Motor neuron (in vitro differentiated cells): ENCODE data around the gene DCN. TPM values are rescaled to one million over a fixed set of nuclear protein-coding genes. Genes with fewer than 3 reads are reported as not detected.
A peak's percentile ranks its signal among the peaks of the same experiment; 100 is the strongest.

Source experiments
- ATAC-seq, 8 experiments: fragments of 200-7000 bp; cut with Tn5 transposase; replicated peaks in 6 of 8; 2 replicates each; pipeline ENCODE4 v1.8.0; 2021; ENCODE audit warnings: mild to moderate bottlenecking in 8 of 8, moderate library complexity in 8 of 8
- H3K27ac ChIP-seq, 2 donors: fragments of 250-450 bp; sonication (Bioruptor Pico); 2 replicates each; pipeline ENCODE4 v1.9.0; 2021; ENCODE audit warnings: antibody characterized with exemption in 2 of 2, mild to moderate bottlenecking in 2 of 2, moderate library complexity in 1 of 2
- H3K4me1 ChIP-seq, 2 donors: fragments of 250-450 bp; sonication (Bioruptor Pico); replicated peaks in 1 of 2; 2 replicates each; pipeline ENCODE4 v1.6.1; 2021; ENCODE audit warnings: antibody characterized with exemption in 2 of 2, mild to moderate bottlenecking in 2 of 2, moderate library complexity in 1 of 2
- H3K4me3 ChIP-seq, 5 donors: fragments of 250-450 bp; sonication (Bioruptor Pico); 2 replicates each; pipeline ENCODE4 v1.9.0; 2021; ENCODE audit warnings: antibody characterized with exemption in 5 of 5, mild to moderate bottlenecking in 5 of 5, moderate library complexity in 4 of 5
- WGBS, 10 experiments: fragments of 450-650 bp; shearing (Covaris generic); methylation state at CpG; one replicate each; pipeline ENCODE4 v1.0.0; 2022; 5-methylcytosine and 5-hydroxymethylcytosine counted together
- in situ Hi-C, 9 experiments: fragments of 400-800 bp; cut with MboI; loops; one replicate each; pipeline ENCODE4 v1.15.0; 2021; ENCODE audit warnings: low sequenced_read_pairs in 9 of 9, low pct_unique_long_range_greater_than_20kb in 2 of 9; ENCODE audit not compliant: unreplicated experiment in 9 of 9
- total RNA-seq, 8 experiments: library from RNA; unstranded; fragments of 300-600 nt; gene quantifications; 2 replicates each; pipeline versions ENCODE4 v1.2.3 to v1.2.4, GENCODE V29; 2022

DCN gene
- total RNA-seq, 8 experiments from 2014 or later = 0.11 to 863 (median 30.7) TPM

DNA sequence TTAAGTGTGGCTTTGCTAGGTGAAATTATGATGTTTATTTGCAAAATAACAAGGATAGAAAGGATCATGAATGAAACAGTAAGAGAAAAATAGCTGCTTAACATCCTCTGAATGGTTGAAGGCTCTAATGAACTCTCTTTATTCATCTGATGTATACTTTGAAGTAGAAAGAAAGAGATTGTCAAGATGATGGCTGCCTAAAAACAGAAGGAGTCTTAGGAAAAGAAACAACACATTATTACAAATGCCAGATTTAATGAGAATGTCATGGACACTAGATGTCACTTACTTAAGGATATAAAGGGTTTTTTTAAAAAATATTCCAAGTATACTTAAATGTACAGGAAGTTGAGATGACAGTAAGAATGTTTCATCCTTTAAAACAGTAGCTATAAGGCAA, 21.6 kb downstream of the DCN start:
- ATAC-seq = no peak
- in situ Hi-C loops = loop anchor here in 1 of 9 experiments (25.0 kb wide), 1 partner anchor 176 kb away; no protein-coding TSS in a partner anchor

DNA sequence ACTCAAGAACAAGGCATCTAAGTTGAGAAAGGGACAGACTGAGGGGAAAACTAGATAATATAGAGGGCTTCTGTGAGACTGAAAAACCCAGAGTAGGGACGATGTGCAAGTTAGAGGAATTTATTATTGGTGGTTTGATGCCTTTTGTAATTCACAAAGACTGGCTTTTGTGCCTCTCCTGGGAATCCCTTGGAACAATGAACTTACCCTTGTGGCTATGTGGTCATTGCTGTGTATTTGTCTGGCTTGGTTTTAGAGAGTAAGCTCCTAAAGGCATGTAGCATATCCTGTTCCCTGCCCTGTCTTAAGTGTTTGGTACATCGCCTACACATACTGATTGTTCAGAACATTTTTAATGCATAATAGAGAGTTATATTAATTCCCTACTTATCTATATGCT, 26.6 kb downstream of the DCN start:
- in situ Hi-C loops = loop anchor here in 1 of 9 experiments (25.0 kb wide), 1 partner anchor 181 kb away; no protein-coding TSS in a partner anchor
- H3K27ac ChIP-seq = no peak overlapping the region
- 51 to 100% (median 75%) methylated on average over 1 to 2 of the region's 2 CpGs; no CpG with 5 or more reads in 4 of the 10 experiments for WGBS, 10 experiments
- no peak overlapping the region for H3K4me3 ChIP-seq
- no peaks in the 10 kb centered on the region for H3K4me1 ChIP-seq
- ATAC-seq = peak in 4 of 8 experiments; percentile 16 to 62 (median 50)

More for the DNA sequence above, 21.6 kb downstream of the DCN start:
- H3K27ac ChIP-seq = no peak overlapping the region
- no peak overlapping the region for H3K4me3 ChIP-seq
- H3K4me1 ChIP-seq = no peaks in the 10 kb centered on the region

DNA sequence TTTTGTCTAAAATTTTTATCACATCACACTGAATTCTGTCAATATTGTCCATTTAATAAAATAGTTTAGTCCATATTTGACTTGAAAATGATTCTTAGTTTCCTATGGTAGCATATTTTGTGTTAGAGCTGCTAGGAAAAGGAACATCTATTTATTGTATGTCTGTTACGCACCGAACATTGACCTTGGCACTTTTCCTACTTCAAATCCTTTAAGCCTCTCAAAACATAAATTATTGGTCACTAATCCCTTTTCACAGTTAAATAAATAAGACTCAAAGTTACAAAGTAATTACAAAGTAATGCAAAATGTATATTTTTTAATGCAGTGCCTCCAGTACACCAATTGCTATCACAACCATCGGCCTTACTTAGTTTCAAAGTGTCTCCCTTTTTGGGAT, 28.5 kb downstream of the DCN start:
- in situ Hi-C loops = loop anchor here in 1 of 9 experiments (25.0 kb wide), 1 partner anchor 183 kb away; no protein-coding TSS in a partner anchor
- Histone ChIP-seq H3K4me1 (no peaks in the 10 kb centered on the region), H3K4me3 (no peak overlapping the region), H3K27ac (no peak overlapping the region)
- 70 to 100% (median 91%) methylated on average over 1 to 3 of the region's 3 CpGs; no CpG with 5 or more reads in 1 of the 10 experiments for WGBS, 10 experiments
- no peak for ATAC-seq

DNA sequence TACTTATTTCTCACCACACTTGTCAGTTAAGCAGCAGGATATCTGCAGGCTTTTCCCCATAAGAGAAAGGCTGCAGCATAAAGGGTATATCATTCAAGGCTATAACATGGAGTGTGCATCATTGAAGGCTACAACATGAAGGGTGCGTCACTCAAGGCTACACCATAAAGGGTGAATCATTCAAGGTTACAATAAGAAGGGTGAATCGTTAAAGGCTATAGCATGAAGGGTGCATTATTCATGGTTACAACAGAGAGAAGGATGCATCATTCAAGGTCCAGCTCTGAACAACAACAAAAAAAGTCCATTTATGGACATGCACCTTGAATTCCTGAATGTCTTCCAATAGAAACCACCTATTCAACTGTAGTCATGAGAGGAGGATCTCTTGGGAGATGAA, 38.6 kb downstream of the DCN start:
- Histone ChIP-seq H3K4me3 (no peak overlapping the region), H3K4me1 (no peaks in the 10 kb centered on the region), H3K27ac (no peak overlapping the region)
- no peak for ATAC-seq
- 0 to 100% (median 80%) methylated on average over 1 to 2 of the region's 2 CpGs; no CpG with 5 or more reads in 2 of the 10 experiments for WGBS, 10 experiments
- in situ Hi-C loops = no loop called here

DNA sequence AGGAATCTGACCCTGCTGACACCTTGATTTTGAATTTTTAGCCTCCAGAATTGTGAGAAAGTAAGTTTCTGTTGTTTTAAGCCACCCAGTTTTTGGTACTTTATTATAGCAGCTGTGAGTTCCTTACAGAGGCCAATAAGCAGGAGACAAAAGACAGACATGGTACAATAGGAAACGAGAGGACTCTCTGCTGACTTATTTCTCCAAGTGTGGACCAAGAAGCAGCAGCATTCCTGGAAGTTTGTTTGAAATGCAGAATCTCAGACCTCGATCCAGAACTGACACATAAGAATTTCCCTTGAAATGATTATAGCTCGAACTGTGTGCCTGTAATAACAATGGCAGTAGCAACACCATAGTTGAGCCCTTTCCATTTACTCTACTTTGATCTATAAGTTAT, 39.4 kb downstream of the DCN start:
- WGBS, 10 experiments = 49 to 87% (median 69%) methylated on average over 2 to 3 of the region's 3 CpGs; no CpG with 5 or more reads in 1 of the 10 experiments
- Histone ChIP-seq H3K4me1 (no peaks in the 10 kb centered on the region), H3K27ac (no peak overlapping the region), H3K4me3 (no peak overlapping the region)
- ATAC-seq = no peak
- in situ Hi-C loops = no loop called here

DNA sequence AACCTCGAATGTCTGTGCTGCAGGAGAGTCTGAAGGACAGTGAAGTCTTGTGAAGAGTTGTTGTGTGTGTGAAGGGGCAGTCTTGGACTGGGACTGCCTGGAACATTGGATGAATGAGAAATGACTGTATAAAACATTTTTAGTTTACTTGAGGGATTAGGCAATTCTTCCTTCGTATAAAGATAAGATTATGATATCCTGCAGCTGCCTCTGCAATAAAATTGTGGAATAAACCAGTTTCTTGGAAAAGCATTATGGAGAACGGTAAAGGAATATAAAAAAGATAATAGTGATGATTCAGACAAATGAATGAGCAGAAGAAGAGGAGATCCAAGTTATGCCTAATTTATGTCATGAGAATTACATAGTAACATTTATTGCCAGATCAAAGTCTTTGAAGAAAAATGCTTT, 40.4 kb downstream of the DCN start:
- in situ Hi-C loops = no loop called here
- ATAC-seq = peak in 1 of 8 experiments; percentile 37
- Histone ChIP-seq H3K4me1 (no peaks in the 10 kb centered on the region), H3K27ac (no peak overlapping the region), H3K4me3 (no peak overlapping the region)
- 17 to 100% (median 87%) methylated on average over 2 to 3 of the region's 3 CpGs for WGBS, 10 experiments

DNA sequence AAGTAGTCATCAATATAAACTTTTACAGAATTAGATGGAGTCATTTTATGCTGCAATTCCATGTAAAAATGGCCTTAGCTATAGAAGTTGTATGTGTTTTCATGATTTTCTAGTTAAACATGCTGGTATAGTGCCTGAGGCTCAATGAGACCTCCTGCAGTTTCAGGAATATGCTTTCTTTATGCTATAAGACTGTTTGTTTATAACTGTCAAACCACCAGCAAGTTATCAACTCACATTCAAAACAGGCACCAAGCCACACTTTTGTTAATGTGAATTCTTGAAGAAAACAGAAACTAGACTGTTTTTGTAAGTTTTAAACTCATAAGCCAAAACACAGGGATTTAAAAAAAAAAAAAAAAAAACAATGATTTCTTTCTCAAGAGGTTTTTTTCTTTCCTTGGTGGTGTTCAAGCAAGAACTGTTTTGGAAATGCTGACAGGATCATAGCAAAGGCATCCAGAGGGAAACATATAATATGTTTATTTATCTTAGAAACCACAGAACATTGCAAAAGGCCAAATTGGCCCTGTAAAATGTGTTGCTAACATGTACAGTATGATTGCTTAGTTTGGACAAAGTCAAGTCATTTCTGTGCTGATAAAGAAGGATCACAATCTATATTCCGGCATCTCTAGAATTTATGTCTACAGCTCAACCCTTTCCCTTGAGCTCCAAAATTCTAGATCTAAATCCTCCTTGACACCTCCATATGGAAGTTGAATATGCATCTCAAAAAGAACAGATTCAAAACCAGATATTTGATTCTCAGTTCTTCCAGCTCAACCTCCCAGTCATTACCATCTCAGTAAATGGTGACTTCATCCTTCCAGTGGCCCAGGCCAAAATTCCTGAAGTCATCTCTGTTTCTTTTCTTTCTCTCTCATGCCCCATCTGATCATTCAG, 42.3 kb downstream of the DCN start:
- H3K4me1 ChIP-seq = no peaks in the 10 kb centered on the region
- ATAC-seq = peak in 2 of 8 experiments; percentile 41 to 43
- no peak overlapping the region for H3K4me3 ChIP-seq
- H3K27ac ChIP-seq = no peak overlapping the region
- 20 to 100% (median 88%) methylated on average over 1 of the region's 1 CpG; no CpG with 5 or more reads in 2 of the 10 experiments for WGBS, 10 experiments
- in situ Hi-C loops = no loop called here

DNA sequence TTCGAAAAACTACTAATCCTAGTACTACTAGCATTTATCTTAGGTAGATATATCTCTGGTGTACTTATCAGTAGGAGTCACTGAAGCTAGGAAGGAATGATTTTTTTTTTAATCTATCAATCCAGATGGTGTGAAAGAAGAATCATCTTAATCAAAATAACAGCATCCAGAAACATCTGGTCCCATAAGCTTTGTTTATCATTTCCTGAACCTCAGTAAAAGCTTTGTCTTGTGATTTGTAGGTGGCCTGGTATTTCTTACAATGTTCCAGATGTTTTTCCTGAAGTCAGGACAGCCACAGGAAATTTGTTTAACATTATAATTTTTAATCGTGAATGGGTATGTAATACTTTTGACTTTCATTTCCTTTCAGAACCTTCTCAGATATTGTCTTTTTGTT, 43.3 kb downstream of the DCN start:
- Histone ChIP-seq H3K4me3 (no peak overlapping the region), H3K27ac (no peak overlapping the region), H3K4me1 (no peaks in the 10 kb centered on the region)
- in situ Hi-C loops = no loop called here
- 8 to 100% (median 69%) methylated on average over 1 to 2 of the region's 2 CpGs for WGBS, 10 experiments
- no peak for ATAC-seq

DNA sequence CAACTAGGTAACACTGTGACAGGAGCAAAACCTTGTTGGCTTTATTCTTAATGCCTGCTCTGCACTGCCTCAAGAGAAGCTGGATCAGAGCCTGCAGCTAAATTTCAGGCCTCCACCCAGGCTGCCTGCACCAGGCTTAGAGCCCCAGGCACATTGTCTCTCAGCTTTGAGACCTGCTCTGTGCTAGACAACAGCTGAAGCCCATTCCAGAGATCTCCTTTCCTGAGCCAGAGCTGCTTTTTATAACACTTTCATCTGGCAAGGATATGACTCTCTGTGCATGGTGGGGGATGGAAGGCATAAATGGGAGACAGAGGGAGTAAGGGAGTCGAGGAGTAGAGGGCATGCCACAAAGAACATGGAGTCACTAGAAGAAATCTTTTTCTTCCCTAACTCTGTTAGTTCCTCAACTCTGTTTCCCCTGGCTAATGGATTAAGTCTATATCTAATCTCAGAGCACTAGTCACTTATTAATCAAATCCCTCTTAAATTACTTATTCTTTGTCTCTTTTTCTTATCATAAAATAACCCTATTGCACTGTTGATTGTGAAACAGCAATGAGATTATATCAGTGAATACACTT, 44.2 kb downstream of the DCN start:
- 0 to 64% (median 0%) methylated on average over 1 of the region's 1 CpG; no CpG with 5 or more reads in 5 of the 10 experiments for WGBS, 10 experiments
- no peak overlapping the region for H3K4me3 ChIP-seq
- in situ Hi-C loops = no loop called here
- H3K4me1 ChIP-seq = no peaks in the 10 kb centered on the region
- ATAC-seq = peak in 3 of 8 experiments; percentile 67 to 76 (median 73)
- H3K27ac ChIP-seq = no peak overlapping the region

DNA sequence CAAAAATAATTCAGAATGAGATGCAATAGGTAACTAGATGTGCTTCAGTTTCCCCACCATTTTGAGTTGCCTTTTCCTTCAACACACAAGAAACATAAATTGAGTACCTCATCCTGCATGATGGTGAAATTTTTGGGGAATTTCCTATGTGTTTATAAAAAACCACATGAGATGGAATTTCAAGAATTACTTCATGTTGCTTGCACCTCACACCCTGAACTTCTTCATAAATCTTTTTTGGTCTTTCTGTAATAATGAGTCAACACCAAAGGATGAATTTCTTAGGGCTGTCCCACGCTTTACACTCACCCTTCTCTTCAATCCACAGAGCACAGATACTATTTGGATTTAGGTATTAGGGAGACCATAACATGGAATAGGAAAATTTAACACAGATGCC, 48.7 kb downstream of the DCN start:
- 22 to 100% (median 70%) methylated on average over 1 of the region's 1 CpG; no CpG with 5 or more reads in 3 of the 10 experiments for WGBS, 10 experiments
- in situ Hi-C loops = no loop called here
- peak in 1 of 8 experiments; percentile 60 for ATAC-seq
- H3K4me3 ChIP-seq = no peak overlapping the region
- H3K27ac ChIP-seq = no peak overlapping the region
- no peaks in the 10 kb centered on the region for H3K4me1 ChIP-seq

DNA sequence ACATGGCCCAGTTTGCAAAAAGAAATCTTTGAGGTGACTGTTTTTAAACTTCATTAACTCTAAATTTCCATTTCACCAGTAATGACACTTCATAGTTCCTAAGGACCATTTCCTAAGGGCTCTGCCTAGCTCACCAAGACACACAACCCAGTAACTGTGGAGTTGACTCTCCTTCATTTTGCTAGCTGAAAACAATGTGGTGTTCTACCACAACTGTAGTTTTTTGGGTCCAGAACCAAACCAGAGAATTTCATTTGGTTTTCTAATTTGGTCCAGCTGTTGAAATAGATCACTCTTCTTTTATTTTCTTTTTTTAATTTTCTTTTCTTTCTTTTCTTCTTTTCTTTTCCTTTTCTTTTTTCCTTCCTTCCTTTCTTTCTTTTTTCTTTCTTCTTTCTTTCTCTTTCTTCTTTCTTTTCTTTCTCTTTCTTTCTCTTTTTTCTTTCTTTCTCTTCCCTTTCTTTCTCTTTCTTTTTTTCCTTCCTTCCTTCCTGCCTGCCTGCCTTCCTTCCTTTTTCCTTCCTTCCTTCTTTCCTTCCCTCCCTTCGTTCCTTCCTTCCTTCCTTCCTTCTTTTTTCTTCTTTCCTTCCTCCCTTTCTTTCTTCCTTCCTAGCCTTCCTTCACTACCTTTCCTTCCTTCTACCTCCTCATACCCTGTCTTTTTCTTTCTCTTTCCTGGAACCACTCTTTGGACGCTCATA, 52.8 kb downstream of the DCN start:
- no peak overlapping the region for H3K27ac ChIP-seq
- H3K4me1 ChIP-seq = no peaks in the 10 kb centered on the region
- in situ Hi-C loops = no loop called here
- H3K4me3 ChIP-seq = no peak overlapping the region
- 74 to 100% (median 96%) methylated on average over 1 to 2 of the region's 2 CpGs for whole genome bisulfite sequencing, 10 experiments
- ATAC-seq = no peak

DNA sequence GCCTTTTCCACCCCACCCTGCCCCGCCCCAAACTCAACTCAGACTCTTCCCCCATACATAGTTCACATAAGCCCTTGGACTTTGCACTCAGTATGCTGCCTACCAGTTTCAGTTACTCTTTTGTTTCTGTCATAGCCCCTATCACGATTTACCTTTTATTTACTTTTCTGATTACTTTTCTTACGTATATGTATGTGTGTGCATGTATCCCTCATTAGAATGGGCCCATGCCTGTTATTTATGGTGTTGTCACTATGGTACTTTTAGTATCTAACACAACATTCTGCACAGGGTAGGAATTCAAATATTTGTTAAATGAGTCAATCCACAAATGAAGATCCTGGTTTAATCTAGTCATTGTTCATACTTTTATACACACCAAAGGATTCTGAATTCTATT, 54.9 kb downstream of the DCN start:
- Histone ChIP-seq H3K4me1 (no peaks in the 10 kb centered on the region), H3K27ac (no peak overlapping the region), H3K4me3 (no peak overlapping the region)
- WGBS, 10 experiments = 7 to 100% (median 84%) methylated on average over 1 to 3 of the region's 3 CpGs; no CpG with 5 or more reads in 2 of the 10 experiments
- in situ Hi-C loops = no loop called here
- ATAC-seq = peak in 3 of 8 experiments; percentile 52 to 75 (median 63)

DNA sequence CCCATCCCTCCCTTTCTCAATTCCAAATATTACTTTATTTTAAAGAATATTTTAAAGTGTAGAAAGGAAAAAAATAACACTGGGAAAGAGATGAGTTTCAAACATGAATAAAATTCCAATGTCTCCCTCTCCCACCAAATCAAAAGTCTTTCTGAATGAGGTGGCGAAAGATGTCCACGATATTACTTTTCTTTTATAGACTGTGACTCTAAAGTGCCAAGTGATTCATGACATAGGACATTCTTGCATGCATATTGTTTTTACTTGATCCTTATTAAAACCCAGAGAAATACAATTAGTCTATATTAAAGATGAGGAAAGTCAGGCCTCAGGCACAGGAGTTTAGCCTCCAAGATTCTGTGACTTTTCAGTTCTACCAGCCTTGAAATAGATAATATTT, 55.3 kb downstream of the DCN start:
- ATAC-seq = peak in 1 of 8 experiments; percentile 20
- in situ Hi-C loops = no loop called here
- whole genome bisulfite sequencing, 10 experiments = 17 to 100% (median 79%) methylated on average over 2 of the region's 2 CpGs; no CpG with 5 or more reads in 3 of the 10 experiments

More for the DNA sequence above, 55.3 kb downstream of the DCN start:
- no peaks in the 10 kb centered on the region for H3K4me1 ChIP-seq
- H3K27ac ChIP-seq = no peak overlapping the region
- H3K4me3 ChIP-seq = no peak overlapping the region
